Body of pancreas (tissue), 4 donors: ENCODE results near the gene ASB18. TPM values are rescaled to one million over a fixed set of nuclear protein-coding genes. Genes with fewer than 3 reads are reported as not detected.
A peak's percentile ranks its signal among the peaks of the same experiment; 100 is the strongest.

Experiments used
- ATAC-seq: fragments of 150-250 bp; one replicate; pipeline ENCODE4 v1.9.1; 2016
- DNase-seq, 4 donors: peaks; one replicate each; pipeline ENCODE4 v3.0.0-alpha.2; 2019
- H3K27ac ChIP-seq, 4 donors: fragments of 200-600 bp; sonication (generic); 1 replicate in 3 of 4; 2 replicates in 1 of 4; pipeline versions ENCODE4 v1.5.1 to v1.6.1; 2016 to 2019; ENCODE audit warnings: mild to moderate bottlenecking in 1 of 4, mixed read lengths in 1 of 4, moderate library complexity in 1 of 4
- H3K27me3 ChIP-seq, 2 donors: fragments of 200-600 bp; sonication (generic); one replicate each; pipeline ENCODE4 v1.6.0; 2016; ENCODE audit warnings: mild to moderate bottlenecking in 1 of 2
- H3K36me3 ChIP-seq, 2 donors: fragments of 200-600 bp; sonication (generic); replicated peaks in 1 of 2; 2 replicates each; pipeline ENCODE4 v1.5.1; 2016; ENCODE audit warnings: low read depth in 2 of 2; ENCODE audit not compliant: insufficient read depth in 1 of 2
- H3K4me1 ChIP-seq: fragments of 200-600 bp; sonication (generic); one replicate; pipeline ENCODE4 v1.6.0; 2016
- H3K4me3 ChIP-seq, 2 donors: fragments of 200-600 bp; sonication (generic); 1 replicate in 1 of 2; 2 replicates in 1 of 2; pipeline ENCODE4 v1.5.1; 2016 to 2019
- H3K9me3 ChIP-seq, 3 donors: fragments of 200-600 bp; sonication (generic); 1 replicate in 2 of 3; 2 replicates in 1 of 3; pipeline ENCODE4 v1.5.1; 2016
- CTCF ChIP-seq, 7 experiments: fragments of 450-650 bp in 4 of 7; fragments of 200-600 bp in 3 of 7; sonication (generic) in 3 of 7; IDR thresholded peaks; one replicate each; pipeline ENCODE4 v1.5.1; 2016 to 2019; ENCODE audit warnings: antibody characterized with exemption in 7 of 7
- POLR2A ChIP-seq, 3 donors: fragments of 450-650 bp; IDR thresholded peaks; one replicate each; pipeline ENCODE4 v1.6.1; 2016; ENCODE audit warnings: antibody characterized with exemption in 3 of 3, mild to moderate bottlenecking in 2 of 3
- WGBS, 2 donors: methylation state at CpG; one replicate each; pipeline ENCODE4 v1.1.5; 2017; 5-methylcytosine and 5-hydroxymethylcytosine counted together
- intact Hi-C: fragments of 100-400 bp; cut with DNase I; formaldehyde crosslinking; loops from one replicate; pipeline ENCODE4 v1.15.1; 2023
- total RNA-seq, 2 donors: library from RNA; depleted of rRNA; stranded (reverse); fragments of >200 nt; gene quantifications; one replicate each; pipeline ENCODE4 v1.1.0, GENCODE V29; 2016

Gene ASB18
- total RNA-seq, 2 donors from 2014 or later: not detected

GRCh38 chr2:236162031-236162845 lies 102.0 kb downstream of the ASB18 start:
- Histone ChIP-seq H3K27me3 (peaks cover 9 to 51% of the 10 kb centered on the region in 2 donors), H3K4me1 (peaks cover 44% of the 10 kb centered on the region), H3K9me3 (no peaks in the 10 kb centered on the region), H3K27ac (no peak overlapping the region), H3K36me3 (no peaks in the 10 kb centered on the region), H3K4me3 (no peak overlapping the region)
- no peak for TF ChIP-seq POLR2A (IDR thresholded peaks at IDR 0.05)
- no peak for TF ChIP-seq CTCF (IDR thresholded peaks at IDR 0.05)
- WGBS, 2 donors: 24% methylated on average over 14 to 16 of the region's 16 CpGs
- ATAC-seq (no peak), DNase-seq (no peak)
- intact Hi-C loops: no loop called here

GRCh38 chr2:236161531-236161930 lies 102.7 kb downstream of the ASB18 start:
- WGBS, 2 donors: 59 to 68% methylated on average over 5 to 12 of the region's 12 CpGs
- DNase-seq (no peak), ATAC-seq (no peak)
- Histone ChIP-seq H3K4me1 (peaks cover 37% of the 10 kb centered on the region), H3K9me3 (no peaks in the 10 kb centered on the region), H3K27me3 (peaks cover 3 to 44% of the 10 kb centered on the region in 2 donors), H3K27ac (no peak overlapping the region), H3K4me3 (no peak overlapping the region), H3K36me3 (no peaks in the 10 kb centered on the region)
- intact Hi-C loops: no loop called here
- TF ChIP-seq POLR2A (IDR thresholded peaks at IDR 0.05): peak in 1 of 3 donors; percentile 3
- TF ChIP-seq CTCF (IDR thresholded peaks at IDR 0.05): no peak

GRCh38 chr2:236161082-236161462 lies 103.1 kb downstream of the ASB18 start:
- H3K4me3 ChIP-seq: no peak overlapping the region
- no peak for DNase-seq

GRCh38 chr2:236160366-236161081 lies 103.7 kb downstream of the ASB18 start:
- no peaks in the 10 kb centered on the region for H3K9me3 ChIP-seq
- no peak overlapping the region for H3K4me3 ChIP-seq
- ATAC-seq: no peak
- WGBS, 2 donors: 22 to 23% methylated on average over 22 of the region's 22 CpGs
- DNase-seq: no peak
- intact Hi-C loops: no loop called here
- no peak overlapping the region for H3K27ac ChIP-seq
- no peak for TF ChIP-seq POLR2A (IDR thresholded peaks at IDR 0.05)
- no peak for TF ChIP-seq CTCF (IDR thresholded peaks at IDR 0.05)
- peaks cover 0 to 34% of the 10 kb centered on the region in 2 donors for H3K27me3 ChIP-seq
- peaks cover 28% of the 10 kb centered on the region for H3K4me1 ChIP-seq
- H3K36me3 ChIP-seq: no peaks in the 10 kb centered on the region

More at GRCh38 chr2:236161082-236161462, 103.1 kb downstream of the ASB18 start:
- Histone ChIP-seq H3K27me3 (peaks cover 0 to 39% of the 10 kb centered on the region in 2 donors), H3K4me1 (peaks cover 33% of the 10 kb centered on the region), H3K36me3 (no peaks in the 10 kb centered on the region), H3K27ac (no peak overlapping the region), H3K9me3 (no peaks in the 10 kb centered on the region)
- ATAC-seq: no peak
- TF ChIP-seq CTCF (IDR thresholded peaks at IDR 0.05): no peak
- no peak for TF ChIP-seq POLR2A (IDR thresholded peaks at IDR 0.05)
- intact Hi-C loops: no loop called here
- 33 to 46% methylated on average over 14 to 15 of the region's 15 CpGs for WGBS, 2 donors
